Measurements from ENCODE around the gene FAT1.
"Not testable (repeated sequence)": the region's sequence is repeated elsewhere in the genome, so short reads cannot be mapped to it uniquely, and the experiment has no call there.

Gene FAT1

GRCh38 chr4:186756550-186756949 lies 32.9 kb upstream of the FAT1 start:
- TF ChIP-seq ZNF146 (tag by site-specific recombination; IDR thresholded peaks at IDR 0.05): peak; percentile 80
- POLR2A ChIA-PET; H3K36me3 ChIP-seq (ENCODE audit: control insufficient read depth in 2 of 2, insufficient read depth in 1 of 2, low read length in 2 of 2); H3K27ac ChIP-seq (ENCODE audit: extremely low read depth, low read depth, low read length); H3K4me1 ChIP-seq (ENCODE audit: control insufficient read depth, insufficient read depth, low read length); H3K4me3 ChIP-seq (ENCODE audit: low read depth, low read length); H3K9me3 ChIP-seq (ENCODE audit: control insufficient read depth, insufficient read depth, low read depth, low read length): not testable (repeated sequence)
- CTCF ChIA-PET: interaction anchor here (0.9 kb wide), 1 partner anchor 169 kb away, joined by 3 read pairs; no protein-coding TSS in a partner anchor

- Histone ChIP-seq H3K4me1 (ENCODE audit: control insufficient read depth, insufficient read depth, low read length) (no peaks in the 10 kb centered on the region), H3K27ac (ENCODE audit: extremely low read depth, low read depth, low read length) (no peak overlapping the region), H3K36me3 (ENCODE audit: control insufficient read depth in 2 of 2, insufficient read depth in 1 of 2, low read length in 2 of 2) (no peaks in the 10 kb centered on the region), H3K9me3 (ENCODE audit: control insufficient read depth, insufficient read depth, low read depth, low read length) (no peaks in the 10 kb centered on the region), H3K4me3 (ENCODE audit: low read depth, low read length) (no peak overlapping the region)
- ChIA-PET POLR2A (no interaction called here), CTCF (no interaction called here)
- TF ChIP-seq SALL2 (tag by site-specific recombination; IDR thresholded peaks at IDR 0.05; ENCODE audit: borderline replicate concordance): no peak
- no peak for TF ChIP-seq KLF16 (tag by site-specific recombination; IDR thresholded peaks at IDR 0.05)
- no peak for TF ChIP-seq OSR2 (tag by site-specific recombination; IDR thresholded peaks at IDR 0.05)
- TF ChIP-seq ZNF510 (tag by site-specific recombination; IDR thresholded peaks at IDR 0.05; ENCODE audit: insufficient replicate concordance): no peak
- TF ChIP-seq ZNF280D (tag by site-specific recombination; IDR thresholded peaks at IDR 0.05): no peak
- no peak for TF ChIP-seq ZNF580 (tag by site-specific recombination; IDR thresholded peaks at IDR 0.05)
- no peak for TF ChIP-seq YY1 (tag by site-specific recombination; IDR thresholded peaks at IDR 0.05)
- TF ChIP-seq ZNF529 (tag by site-specific recombination; IDR thresholded peaks at IDR 0.05; ENCODE audit: insufficient replicate concordance): no peak
- TF ChIP-seq ZNF585B (tag by site-specific recombination; IDR thresholded peaks at IDR 0.05): no peak
- no peak for TF ChIP-seq ZNF223 (tag by site-specific recombination; IDR thresholded peaks at IDR 0.05)
- no peak for TF ChIP-seq ZNF239 (tag by site-specific recombination; IDR thresholded peaks at IDR 0.05)
- no peak for TF ChIP-seq ZBTB44 (tag by site-specific recombination; IDR thresholded peaks at IDR 0.05)
- TF ChIP-seq SCRT2 (tag by site-specific recombination; IDR thresholded peaks at IDR 0.05): no peak
- no peak for TF ChIP-seq TCF7L2 (IDR thresholded peaks at IDR 0.05; ENCODE audit: borderline replicate concordance, low read depth, low read length)
These were observed 32.2 kb upstream of the FAT1 start for GRCh38 chr4:186755550-186756519.

GRCh38 chr4:186754976-186755375 lies 31.3 kb upstream of the FAT1 start:
- no peak overlapping the region for H3K4me3 ChIP-seq (ENCODE audit: low read depth, low read length)
- no peaks in the 10 kb centered on the region for H3K36me3 ChIP-seq (ENCODE audit: control insufficient read depth in 2 of 2, insufficient read depth in 1 of 2, low read length in 2 of 2)
- ChIA-PET CTCF (no interaction called here), POLR2A (interaction anchor here (0.5 kb wide), 1 partner anchor 17 kb away, joined by 3 read pairs; no protein-coding TSS in a partner anchor)
- no peak overlapping the region for H3K27ac ChIP-seq (ENCODE audit: extremely low read depth, low read depth, low read length)
- H3K9me3 ChIP-seq (ENCODE audit: control insufficient read depth, insufficient read depth, low read depth, low read length): no peaks in the 10 kb centered on the region
- no peaks in the 10 kb centered on the region for H3K4me1 ChIP-seq (ENCODE audit: control insufficient read depth, insufficient read depth, low read length)
- TF ChIP-seq KLF9 (tag by site-specific recombination; IDR thresholded peaks at IDR 0.05; ENCODE audit: low read depth) (no peak), ZNF423 (tag by site-specific recombination; IDR thresholded peaks at IDR 0.05) (no peak), ZNF274 (IDR thresholded peaks at IDR 0.05; ENCODE audit: low read length) (no peak), ZNF274 (tag by site-specific recombination; IDR thresholded peaks at IDR 0.05; ENCODE audit: borderline replicate concordance) (no peak), ZNF394 (tag by site-specific recombination; IDR thresholded peaks at IDR 0.05; ENCODE audit: borderline replicate concordance) (no peak), ZNF600 (tag by site-specific recombination; IDR thresholded peaks at IDR 0.05) (no peak), ZSCAN16 (tag by site-specific recombination; IDR thresholded peaks at IDR 0.05) (no peak), ZNF169 (tag by site-specific recombination; IDR thresholded peaks at IDR 0.05) (no peak), ZNF280D (tag by site-specific recombination; IDR thresholded peaks at IDR 0.05) (no peak)
